HepG2 (cell line): ENCODE data around the gene ZCCHC7. TPM values are rescaled to one million over a fixed set of nuclear protein-coding genes. Genes with fewer than 3 reads are reported as not detected.

Experiments used
- BATF2 ChIP-seq: sonication (generic); formaldehyde crosslinking; IDR thresholded peaks from 2 replicates; pipeline ENCODE4 v1.8.0; 2022; ENCODE audit warnings: mild to moderate bottlenecking, missing genetic modification reagents, moderate library complexity
- BCL3 ChIP-seq: sonication (generic); formaldehyde crosslinking; IDR thresholded peaks from 2 replicates; pipeline ENCODE4 v1.5.1; 2020; ENCODE audit warnings: mild to moderate bottlenecking, missing genetic modification reagents, moderate library complexity
- GABPA ChIP-seq, 2 experiments: IDR thresholded peaks; 2 replicates each; pipeline ENCODE4 v1.6.1; 2011 to 2016; ENCODE audit warnings: low read depth in 2 of 2, low read length in 1 of 2, missing biosample characterization in 1 of 2, missing genetic modification characterization in 1 of 2
- HDAC6 ChIP-seq: fragments of 200-600 bp; sonication (generic); IDR thresholded peaks from 2 replicates; pipeline ENCODE4 v1.7.0; 2017; ENCODE audit warnings: mild to moderate bottlenecking, antibody characterized with exemption, low read length, low read depth
- HOXA9 ChIP-seq: sonication (generic); formaldehyde crosslinking; IDR thresholded peaks from 2 replicates; pipeline ENCODE4 v1.8.1; 2022; ENCODE audit warnings: missing genetic modification reagents, mild to moderate bottlenecking, moderate library complexity, borderline replicate concordance
- KLF11 ChIP-seq: IDR thresholded peaks from 2 replicates; pipeline ENCODE4 v1.6.1; 2016; ENCODE audit warnings: missing compliant biosample characterization
- KLF12 ChIP-seq: sonication (generic); formaldehyde crosslinking; IDR thresholded peaks from 2 replicates; pipeline ENCODE4 v1.4.0; 2020; ENCODE audit warnings: missing genetic modification reagents, borderline replicate concordance
- NPAS2 ChIP-seq: sonication (generic); formaldehyde crosslinking; IDR thresholded peaks from 2 replicates; pipeline ENCODE4 v1.8.0; 2022; ENCODE audit warnings: mild to moderate bottlenecking, missing genetic modification reagents, borderline replicate concordance
- ONECUT2 ChIP-seq: sonication (generic); formaldehyde crosslinking; IDR thresholded peaks from 2 replicates; pipeline ENCODE4 v1.4.0; 2020; ENCODE audit warnings: missing genetic modification reagents
- RXRA ChIP-seq: sonication (generic); formaldehyde crosslinking; IDR thresholded peaks from 2 replicates; pipeline ENCODE4 v1.5.1; 2020; ENCODE audit warnings: missing genetic modification reagents
- SKIL ChIP-seq: sonication (generic); formaldehyde crosslinking; IDR thresholded peaks from 2 replicates; pipeline ENCODE4 v1.8.0; 2022; ENCODE audit warnings: missing genetic modification reagents, mild to moderate bottlenecking, moderate library complexity, borderline replicate concordance
- SNAPC2 ChIP-seq: sonication (generic); formaldehyde crosslinking; IDR thresholded peaks from 2 replicates; pipeline ENCODE4 v1.8.1; 2022; ENCODE audit warnings: mild to moderate bottlenecking, missing genetic modification reagents
- SRSF9 ChIP-seq: fragments of 200-400 bp; formaldehyde crosslinking; IDR thresholded peaks from 2 replicates; pipeline ENCODE4 v1.6.1; 2018; ENCODE audit warnings: borderline replicate concordance, mild to moderate bottlenecking, low read depth, low read length; ENCODE audit not compliant: insufficient read depth, poor library complexity, severe bottlenecking
- TRIM22 ChIP-seq: fragments of 450-650 bp; IDR thresholded peaks from 2 replicates; pipeline ENCODE4 v1.6.1; 2017
- XBP1 ChIP-seq: sonication (generic); formaldehyde crosslinking; IDR thresholded peaks from 2 replicates; pipeline ENCODE4 v1.5.0; 2020; ENCODE audit warnings: missing genetic modification reagents
- ZFP37 ChIP-seq: sonication (generic); formaldehyde crosslinking; IDR thresholded peaks from 2 replicates; pipeline ENCODE4 v1.4.0; 2020; ENCODE audit warnings: missing genetic modification reagents, borderline replicate concordance
- ZNF232 ChIP-seq: sonication (generic); formaldehyde crosslinking; IDR thresholded peaks from 2 replicates; pipeline ENCODE4 v1.4.0; 2020; ENCODE audit warnings: missing genetic modification reagents, borderline replicate concordance
- ZNF512B ChIP-seq: sonication (generic); formaldehyde crosslinking; IDR thresholded peaks from 2 replicates; pipeline ENCODE4 v1.5.1; 2020; ENCODE audit warnings: missing genetic modification reagents, mild to moderate bottlenecking, borderline replicate concordance
- ZNF556 ChIP-seq: sonication (generic); formaldehyde crosslinking; IDR thresholded peaks from 2 replicates; pipeline ENCODE4 v1.4.0; 2020; ENCODE audit warnings: mild to moderate bottlenecking, missing genetic modification reagents, borderline replicate concordance
- polyA plus RNA-seq, 8 experiments: library from polyadenylated mRNA; depleted of rRNA in 3 of 8; stranded (reverse) in 7 of 8; unstranded in 1 of 8; fragments of >200 nt; fragmentation: Illumina TruSeq in 4 of 8; extraction: Trizol in 4 of 8; gene quantifications; 2 replicates each; pipeline versions ENCODE4 v1.2.1 to v1.2.3, GENCODE V29; 2011 to 2016; ENCODE audit warnings: low read depth in 4 of 8, missing spikeins in 1 of 8, mixed read lengths in 1 of 8; ENCODE audit not compliant: insufficient read depth in 1 of 8
- total RNA-seq, 5 experiments: library from RNA; depleted of rRNA; stranded (reverse); fragments of >200 nt; fragmentation: Illumina TruSeq; extraction: Trizol; gene quantifications; 2 replicates each; pipeline ENCODE4 v1.2.3, GENCODE V29; 2016; ENCODE audit warnings: low read depth in 1 of 5

ZCCHC7 gene
- total and polyA plus RNA-seq, 2 of the 13 experiments (the other 11 are each of a cell fraction or from before 2014, with no cell fraction given), result 13.6 to 19.3 TPM

GRCh38 chr9:37079370-37080164 lies 40.8 kb upstream of the ZCCHC7 start (continued):
- TF ChIP-seq ZFP37 (peak; percentile 90; the same call in 1 of the 2 replicates), ZNF232 (peak; percentile 99), KLF12 (peak; percentile 2), KLF11 (CRISPR knock-in tag) (peak; percentile 99), RXRA (peak; percentile 80), SKIL (peak; percentile 87), HDAC6 (no peak), ZNF512B (CRISPR knock-in tag) (peak; percentile 42; the same call in 1 of the 2 replicates), HOXA9 (CRISPR knock-in tag) (peak; percentile 97), ONECUT2 (CRISPR knock-in tag) (peak; percentile 77), TRIM22 (no peak), XBP1 (CRISPR knock-in tag) (peak; percentile 96; the same call in 1 of the 2 replicates), BCL3 (CRISPR knock-in tag) (peak; percentile 99), SRSF9 (no peak), NPAS2 (CRISPR knock-in tag) (no peak), GABPA (IDR thresholded peaks at IDR 0.05; ENCODE audit: low read depth, low read length) (peak; percentile 68), GABPA (CRISPR knock-in tag; IDR thresholded peaks at IDR 0.05; ENCODE audit: low read depth) (peak; percentile 86), SNAPC2 (CRISPR knock-in tag) (peak; percentile 96), BATF2 (peak; percentile 98), ZNF556 (CRISPR knock-in tag) (peak; percentile 69; the same call in 1 of the 2 replicates)
